Liver (tissue), 3 donors: Measurements from ENCODE around the gene SENP1.

Experiments used
- CTCF ChIP-seq: fragments of 150-350 bp; IDR thresholded peaks from 2 replicates; pipeline ENCODE4 v1.5.1; 2017; ENCODE audit warnings: improper control_type of control experiment, low read depth, low read length; ENCODE audit not compliant: missing input control
- JUND ChIP-seq, 2 donors: IDR thresholded peaks; 2 replicates each; pipeline ENCODE4 v1.6.1; 2016; ENCODE audit warnings: antibody characterized with exemption in 2 of 2
- YY1 ChIP-seq: IDR thresholded peaks from 2 replicates; pipeline ENCODE4 v1.6.1; 2016; ENCODE audit warnings: antibody characterized with exemption, mild to moderate bottlenecking
- donor health status: healthy.
- donor health status: healthy.

DNA sequence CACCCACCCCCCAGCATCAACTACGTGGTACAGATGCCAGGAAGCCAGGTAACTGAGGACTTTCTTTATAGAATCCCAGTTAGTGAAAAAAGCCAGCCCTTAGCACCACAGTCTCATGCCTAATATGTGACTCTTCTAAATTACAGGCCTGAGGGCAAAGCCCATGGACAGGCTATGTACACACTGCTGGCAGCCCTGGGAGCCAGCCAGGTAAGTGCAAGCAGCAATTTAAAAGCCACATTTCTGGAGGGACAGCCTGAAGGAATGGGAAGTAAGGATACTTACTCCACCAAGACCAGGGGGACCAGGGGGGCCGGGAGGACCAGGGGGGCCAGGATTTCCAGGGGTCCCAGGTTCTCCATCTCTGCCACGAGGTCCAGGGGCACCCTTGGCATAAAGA, 108.6 kb downstream of the SENP1 start:
- TF ChIP-seq CTCF = no peak
- peak in 1 of 2 donors; percentile 8 for TF ChIP-seq JUND (IDR thresholded peaks at IDR 0.05)
- TF ChIP-seq YY1 = no peak
